H1 (cell line): ENCODE measurements around the gene UVRAG. TPM values are rescaled to one million over a fixed set of nuclear protein-coding genes. Genes with fewer than 3 reads are reported as not detected.
"Not testable (repeated sequence)": the region's sequence is repeated elsewhere in the genome, so short reads cannot be mapped to it uniquely, and the experiment has no call there.

ENCODE experiments used
- CTCF ChIA-PET: fragments of 300-600 bp; sonication (Branson Sonifier 250); formaldehyde crosslinking; loops from one replicate; lab custom pipeline; 2021; ENCODE audit not compliant: partially characterized antibody; lab: Charles Lee
- POLR2A ChIA-PET: fragments of 300-600 bp; sonication (Branson Sonifier 250); formaldehyde crosslinking; loops from one replicate; lab custom pipeline; 2021; ENCODE audit warnings: inconsistent platforms; ENCODE audit not compliant: partially characterized antibody; lab: Charles Lee
- DNase-seq, 2 experiments: peaks; one replicate each; pipeline versions ENCODE4 v3.0.0 to v3.0.0-alpha.2; 2010 to 2022; ENCODE audit warnings: low spot score in 2 of 2, low read depth in 1 of 2, mixed read lengths in 1 of 2
- FAIRE-seq: peaks from 2 replicates; lab custom pipeline; 2011; peaks lifted over from hg19 to GRCh38; lab: Jason Lieb, UNC
- H2AFZ ChIP-seq: 2 replicates; pipeline ENCODE4 v1.8.1; 2012; ENCODE audit warnings: low read length, inconsistent platforms
- H2AK5ac ChIP-seq: 2 replicates; pipeline ENCODE4 v1.6.1; 2013; ENCODE audit warnings: low read depth, low read length
- H2BK120ac ChIP-seq: replicated peaks from 2 replicates; pipeline ENCODE3; 2013; ENCODE audit warnings: low read depth, low read length, inconsistent platforms
- H2BK12ac ChIP-seq: 2 replicates; pipeline ENCODE4 v1.6.1; 2013; ENCODE audit warnings: low read depth, low read length
- H2BK15ac ChIP-seq: 2 replicates; pipeline ENCODE4 v1.6.1; 2013; ENCODE audit warnings: low read length
- H2BK20ac ChIP-seq: 2 replicates; pipeline ENCODE4 v1.6.1; 2013; ENCODE audit warnings: low read length
- H2BK5ac ChIP-seq: 2 replicates; pipeline ENCODE4 v1.6.1; 2013; ENCODE audit warnings: low read depth, low read length
- H3K14ac ChIP-seq: 2 replicates; pipeline ENCODE4 v1.6.1; 2013; ENCODE audit warnings: inconsistent platforms; ENCODE audit not compliant: insufficient read length
- H3K18ac ChIP-seq: 2 replicates; pipeline ENCODE4 v1.6.1; 2013; ENCODE audit warnings: low read length; ENCODE audit errors: extremely low read depth
- H3K23ac ChIP-seq: 2 replicates; pipeline ENCODE4 v1.6.1; 2013; ENCODE audit warnings: inconsistent platforms; ENCODE audit not compliant: insufficient read length
- H3K23me2 ChIP-seq: 2 replicates; pipeline ENCODE4 v1.6.1; 2013; ENCODE audit warnings: low read depth, low read length
- H3K27ac ChIP-seq: 2 replicates; pipeline ENCODE4 v1.6.1; 2011; ENCODE audit warnings: low read depth, low read length, inconsistent platforms
- H3K27me3 ChIP-seq, 4 experiments: replicated peaks in 1 of 4; 1 replicate in 1 of 4; 2 replicates in 3 of 4; pipeline versions ENCODE4 v1.6.1 to v1.8.1; 2011 to 2013; ENCODE audit warnings: low read length in 3 of 4, mild to moderate bottlenecking in 3 of 4, inconsistent platforms in 2 of 4, mixed read lengths in 2 of 4, moderate library complexity in 1 of 4; ENCODE audit not compliant: control insufficient read depth in 3 of 4, insufficient read depth in 3 of 4; ENCODE audit errors: extremely low read depth in 1 of 4
- H3K36me3 ChIP-seq, 4 experiments: 2 replicates each; pipeline versions ENCODE4 v1.6.1 to v1.8.1; 2011 to 2013; ENCODE audit warnings: mild to moderate bottlenecking in 4 of 4, low read length in 3 of 4, moderate library complexity in 2 of 4, control low read depth in 1 of 4, inconsistent platforms in 1 of 4; ENCODE audit not compliant: insufficient read depth in 4 of 4, control insufficient read depth in 2 of 4
- H3K4ac ChIP-seq: replicated peaks from 2 replicates; pipeline ENCODE3; 2013; ENCODE audit warnings: low read length, low read depth, mixed read lengths, inconsistent platforms; ENCODE audit not compliant: insufficient read length
- H3K4me1 ChIP-seq, 4 experiments: replicated peaks in 1 of 4; 1 replicate in 1 of 4; 2 replicates in 3 of 4; pipeline versions ENCODE4 v1.6.1 to v1.8.1; 2011 to 2013; ENCODE audit warnings: low read length in 3 of 4, inconsistent platforms in 2 of 4, mixed read lengths in 1 of 4; ENCODE audit not compliant: insufficient read depth in 4 of 4, control insufficient read depth in 3 of 4
- H3K4me2 ChIP-seq, 2 experiments: 2 replicates each; pipeline versions ENCODE4 v1.6.1 to v1.8.1; 2011 to 2013; ENCODE audit warnings: low read depth in 2 of 2, low read length in 2 of 2, control low read depth in 1 of 2, inconsistent platforms in 1 of 2, mild to moderate bottlenecking in 1 of 2; ENCODE audit not compliant: insufficient read depth in 1 of 2
- H3K4me3 ChIP-seq, 4 experiments: fragments of 200-600, 300-600 bp in 1 of 4; sonication (generic), shearing (Covaris generic), sonication (Bioruptor Twin) in 1 of 4; 2 replicates each; pipeline versions ENCODE4 v1.5.1 to v1.8.1; 2011 to 2016; ENCODE audit warnings: low read length in 4 of 4, low read depth in 3 of 4, control low read depth in 2 of 4, inconsistent platforms in 2 of 4, mild to moderate bottlenecking in 2 of 4, mixed read lengths in 1 of 4, moderate library complexity in 1 of 4; ENCODE audit not compliant: insufficient read depth in 2 of 4; ENCODE audit errors: extremely low read depth in 1 of 4
- H3K56ac ChIP-seq: replicated peaks from 2 replicates; pipeline ENCODE3; 2013; ENCODE audit warnings: low read depth, mild to moderate bottlenecking, mixed read lengths, low read length, inconsistent platforms; ENCODE audit not compliant: insufficient read length
- H3K79me1 ChIP-seq: 2 replicates; pipeline ENCODE4 v1.6.1; 2013; ENCODE audit warnings: low read depth, low read length, control low read depth
- H3K79me2 ChIP-seq, 2 experiments: 2 replicates each; pipeline versions ENCODE4 v1.6.1 to v1.8.1; 2012 to 2013; ENCODE audit warnings: low read length in 2 of 2, mild to moderate bottlenecking in 2 of 2, inconsistent platforms in 1 of 2; ENCODE audit not compliant: insufficient read depth in 2 of 2, control insufficient read depth in 1 of 2
- H3K9ac ChIP-seq, 4 experiments: replicated peaks in 1 of 4; 1 replicate in 1 of 4; 2 replicates in 3 of 4; pipeline versions ENCODE4 v1.6.1 to v1.8.1; 2011 to 2013; ENCODE audit warnings: low read depth in 3 of 4, low read length in 3 of 4, control low read depth in 2 of 4, mild to moderate bottlenecking in 2 of 4, moderate library complexity in 2 of 4, inconsistent platforms in 1 of 4; ENCODE audit errors: extremely low read depth in 1 of 4
- H3K9me3 ChIP-seq, 2 experiments: 2 replicates each; pipeline versions ENCODE4 v1.6.1 to v1.8.1; 2012 to 2013; ENCODE audit warnings: mild to moderate bottlenecking in 2 of 2, moderate library complexity in 2 of 2, control low read depth in 1 of 2, inconsistent platforms in 1 of 2, low read depth in 1 of 2, low read length in 1 of 2, mixed read lengths in 1 of 2; ENCODE audit not compliant: insufficient read depth in 2 of 2
- H4K20me1 ChIP-seq, 2 experiments: replicated peaks in 1 of 2; 2 replicates each; pipeline versions ENCODE3 to v1.8.1; 2011 to 2013; ENCODE audit warnings: inconsistent platforms in 2 of 2, low read length in 2 of 2, mild to moderate bottlenecking in 1 of 2; ENCODE audit not compliant: insufficient read depth in 2 of 2, control insufficient read depth in 1 of 2
- H4K5ac ChIP-seq: 2 replicates; pipeline ENCODE4 v1.6.1; 2013; ENCODE audit warnings: low read length, low read depth, mixed read lengths, inconsistent platforms; ENCODE audit not compliant: insufficient read length
- H4K8ac ChIP-seq: 2 replicates; pipeline ENCODE4 v1.8.0; 2013; ENCODE audit warnings: mild to moderate bottlenecking, moderate library complexity, low read length, inconsistent platforms; ENCODE audit not compliant: insufficient read depth; ENCODE audit errors: extremely low read depth
- H4K91ac ChIP-seq: replicated peaks from 2 replicates; pipeline ENCODE3; 2013; ENCODE audit warnings: low read length, mixed read lengths, inconsistent platforms; ENCODE audit not compliant: insufficient read length
- POLR2A ChIP-seq, 2 experiments: IDR thresholded peaks; 1 replicate in 1 of 2; 2 replicates in 1 of 2; pipeline ENCODE4 v1.6.1; 2011; ENCODE audit warnings: low read depth in 2 of 2, low read length in 2 of 2, mild to moderate bottlenecking in 2 of 2; ENCODE audit errors: control extremely low read depth in 1 of 2
- YY1 ChIP-seq: IDR thresholded peaks from 2 replicates; pipeline ENCODE4 v1.6.1; 2011; ENCODE audit warnings: low read depth, mild to moderate bottlenecking, low read length
- WGBS, 2 experiments: shearing (Covaris generic) in 1 of 2; methylation state at CpG; one replicate each; pipeline versions ENCODE4 v1.1.6 to v1.1.7; 2013 to 2015; ENCODE audit warnings: low lambda C conversion rate in 2 of 2, mixed read lengths in 2 of 2, inconsistent platforms in 1 of 2, low coverage in 1 of 2, missing lambda C conversion rate in 1 of 2; ENCODE audit not compliant: insufficient replicate concordance in 2 of 2, insufficient coverage in 1 of 2, insufficient read length in 1 of 2; ENCODE audit errors: extremely low coverage in 1 of 2, missing lambda C conversion rate in 1 of 2; 5-methylcytosine and 5-hydroxymethylcytosine counted together
- polyA plus RNA-seq, 7 experiments: library from polyadenylated mRNA; depleted of rRNA in 3 of 7; stranded (reverse) in 5 of 7; unstranded in 2 of 7; fragments of >200 nt in 5 of 7; fragments of 200-250 nt in 2 of 7; gene quantifications; 1 replicate in 5 of 7; 2 replicates in 1 of 7; 4 replicates in 1 of 7; pipeline versions ENCODE4 v1.2.1 to v1.2.3, GENCODE V29; 2011 to 2013; ENCODE audit warnings: missing spikeins in 2 of 7, mixed read lengths in 2 of 7
- total RNA-seq: library from RNA; stranded (reverse); fragmentation: NEBNext Ultra II Directional; extraction: Animal tissue kit (Norgen Biotek cat#: 25700); gene quantifications from 2 replicates; pipeline ENCODE4 v1.2.1, GENCODE V29; 2021

The UVRAG gene
- total and polyA plus RNA-seq, 2 of the 8 experiments (the other 6 are each of a cell fraction or from before 2014, with no cell fraction given), result 5.5 to 14.7 TPM

DNA sequence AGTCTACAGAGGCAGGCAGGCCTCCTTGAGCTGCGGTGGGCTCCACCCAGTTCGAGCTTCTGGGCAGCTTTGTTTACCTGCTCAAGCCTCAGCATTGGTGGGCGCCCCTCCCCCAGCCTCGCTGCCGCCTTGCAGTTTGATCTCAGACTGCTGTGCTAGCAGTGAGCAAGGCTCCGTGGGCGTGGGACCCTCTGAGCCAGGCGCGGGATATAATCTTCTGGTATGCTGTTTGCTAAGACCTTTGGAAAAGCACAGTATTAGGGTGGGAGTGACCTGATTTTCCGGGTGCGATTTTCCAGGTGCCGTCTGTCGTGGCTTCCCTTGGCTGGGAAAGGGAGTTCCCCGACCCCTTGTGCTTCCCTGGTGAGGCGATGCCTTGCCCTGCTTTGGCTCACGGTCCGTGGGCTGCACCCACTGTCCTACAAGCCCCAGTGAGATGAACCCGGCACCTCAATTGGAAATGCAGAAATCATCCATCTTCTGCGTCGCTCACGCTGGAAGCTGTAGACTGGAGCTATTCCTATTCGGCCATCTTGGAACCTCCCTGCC lies 164.5 kb downstream of the UVRAG start:
- not testable (repeated sequence) for H3K56ac ChIP-seq, H3K23ac ChIP-seq, H3K4ac ChIP-seq, H3K18ac ChIP-seq, H3K9me3 ChIP-seq, H3K4me1 ChIP-seq, H2BK120ac ChIP-seq, H2AFZ ChIP-seq, H3K14ac ChIP-seq, H2BK20ac ChIP-seq, H3K27me3 ChIP-seq, H3K23me2 ChIP-seq, H2BK15ac ChIP-seq, H4K20me1 ChIP-seq, H4K91ac ChIP-seq, FAIRE-seq, H3K79me1 ChIP-seq
- ChIA-PET CTCF (interaction anchor here (0.6 to 1.3 kb wide), 7 partner anchors 9 to 501 kb away, joined by 3 to 6 read pairs (median 3); no protein-coding TSS in a partner anchor), POLR2A (interaction anchor here (0.6 to 2.8 kb wide), 17 partner anchors 9 to 343 kb away, joined by 3 to 15 read pairs (median 4); partner anchors contain the start of gene UVRAG)
- H4K5ac ChIP-seq, result peak overlapping the region; percentile 88
- WGBS, 2 experiments, result 73% methylated on average over 22 of the region's 22 CpGs; no CpG with 5 or more reads in 1 of the 2 experiments
- H2BK12ac ChIP-seq, result peak overlapping the region; percentile 94; the same call in 1 of the 2 replicates
- H3K4me3 ChIP-seq, result peak overlapping the region; percentile 44 to 97 (median 49)
- H2AK5ac ChIP-seq, result peak overlapping the region; percentile 82; the same call in 1 of the 2 replicates
- H3K36me3 ChIP-seq, result peaks cover 0 to 14% (median 3%) of the 10 kb centered on the region in 4 experiments; a peak in 3 of 8 replicates
- H3K27ac ChIP-seq, result peak overlapping the region; percentile 85
- peak overlapping the region; percentile 39 to 90 for H3K4me2 ChIP-seq
- peak in 1 of 2 experiments; percentile 54 for DNase-seq
- peak overlapping the region; percentile 92; the same call in 1 of the 2 replicates for H4K8ac ChIP-seq
- H2BK5ac ChIP-seq, result peak overlapping the region; percentile 98
- H3K9ac ChIP-seq, result peak overlapping the region in 3 of 4 experiments; percentile 75 to 96 (median 82); a peak in 6 of 7 replicates
- 0 out of 3 replicates have a peak, but pooled peaks of 1 of the 2 experiments have one; percentile 29 for TF ChIP-seq POLR2A (IDR thresholded peaks at IDR 0.05; ENCODE audit: control extremely low read depth in 1 of 2, low read depth in 2 of 2, low read length in 2 of 2)
- peak; percentile 71; the same call in 1 of the 2 replicates for TF ChIP-seq YY1
- H3K79me2 ChIP-seq, result peaks cover 0 to 24% of the 10 kb centered on the region in 2 experiments; a peak in 3 of 4 replicates
